K562 (cell line): ENCODE results near the gene CEP72. TPM values are rescaled to one million over a fixed set of nuclear protein-coding genes. Genes with fewer than 3 reads are reported as not detected.

Experiments
- ATAC-seq: fragments of 200-7000 bp; cut with Tn5 transposase; 3 replicates; pipeline ENCODE4 v1.9.1; 2020; ENCODE audit warnings: moderate library complexity
- BruUV-seq: library from RNA; stranded (reverse); fragments of 400-500 nt; replicated peaks from 2 replicates; lab custom pipeline; 2021; lab: Mats Ljungman, UMichigan
- CTCF ChIA-PET: fragments of 300-600 bp; formaldehyde crosslinking; extraction: SDS; loops from one replicate; lab custom pipeline; 2021; ENCODE audit warnings: low intra/inter-chr PET ratio; lab: Yijun Ruan, JAX
- POLR2A ChIA-PET: fragments of 300-600, 350-650 bp; sonication (Branson Sonifier 250); formaldehyde crosslinking; extraction: SDS; loops from one replicate; lab custom pipeline; 2021; ENCODE audit warnings: antibody characterized with exemption, inconsistent platforms; lab: Yijun Ruan, JAX
- DNase-seq, 4 experiments: peaks; one replicate each; pipeline versions ENCODE4 v3.0.0 to v3.0.0-alpha.2; 2011 to 2018; ENCODE audit warnings: low spot score in 3 of 4, mixed read lengths in 3 of 4; ENCODE audit errors: extremely low read depth in 1 of 4
- FAIRE-seq: peaks from 2 replicates; lab custom pipeline; 2011; peaks lifted over from hg19 to GRCh38; lab: Jason Lieb, UNC
- H2AFZ ChIP-seq: 2 replicates; pipeline ENCODE4 v1.6.0; 2011; ENCODE audit warnings: low read depth, low read length, control low read depth, inconsistent platforms
- H3K27ac ChIP-seq: fragments of 200-600 bp; 3 replicates; pipeline ENCODE4 v1.8.0; 2011; ENCODE audit warnings: low read depth, mild to moderate bottlenecking, control low read depth, inconsistent platforms, low read length, moderate library complexity, mixed read lengths; ENCODE audit errors: extremely low read depth
- H3K27me3 ChIP-seq, 2 experiments: fragments of 300-600 bp in 1 of 2; 2 replicates in 1 of 2; 3 replicates in 1 of 2; pipeline versions ENCODE4 v1.6.0 to v1.8.0; 2011; ENCODE audit warnings: inconsistent platforms in 2 of 2, low read length in 2 of 2, mild to moderate bottlenecking in 1 of 2, mixed read lengths in 1 of 2, moderate library complexity in 1 of 2; ENCODE audit not compliant: control insufficient read depth in 2 of 2, insufficient read depth in 2 of 2
- H3K36me3 ChIP-seq: fragments of 300-600 bp; 3 replicates; pipeline ENCODE4 v1.8.0; 2011; ENCODE audit warnings: mild to moderate bottlenecking, low read length, inconsistent platforms; ENCODE audit not compliant: control insufficient read depth, insufficient read depth
- H3K4me1 ChIP-seq, 2 experiments: fragments of 200-600 bp in 1 of 2; replicated peaks in 1 of 2; 2 replicates in 1 of 2; 3 replicates in 1 of 2; pipeline versions ENCODE4 v1.5.1 to v1.8.0; 2011; ENCODE audit warnings: inconsistent platforms in 2 of 2, low read length in 2 of 2, mild to moderate bottlenecking in 1 of 2, mixed read lengths in 1 of 2, moderate library complexity in 1 of 2; ENCODE audit not compliant: control insufficient read depth in 2 of 2, insufficient read depth in 2 of 2
- H3K4me2 ChIP-seq: 2 replicates; pipeline ENCODE4 v1.6.1; 2011; ENCODE audit warnings: low read length, control low read depth, inconsistent platforms, mixed read lengths; ENCODE audit not compliant: insufficient read depth
- H3K4me3 ChIP-seq: fragments of 200-600 bp; sonication (generic), shearing (Covaris generic); 2 replicates; pipeline ENCODE4 v1.5.1; 2016; ENCODE audit warnings: control low read depth, inconsistent platforms
- H3K79me2 ChIP-seq: fragments of 200-600 bp; 3 replicates; pipeline ENCODE4 v1.8.0; 2011; ENCODE audit warnings: low read length, inconsistent platforms; ENCODE audit not compliant: control insufficient read depth, insufficient read depth
- H3K9ac ChIP-seq, 2 experiments: 2 replicates each; pipeline versions ENCODE4 v1.6.0 to v1.6.1; 2011; ENCODE audit warnings: low read depth in 2 of 2, low read length in 2 of 2, control low read depth in 1 of 2, inconsistent platforms in 1 of 2, mild to moderate bottlenecking in 1 of 2, mixed read lengths in 1 of 2; ENCODE audit not compliant: insufficient read depth in 1 of 2
- H3K9me1 ChIP-seq: one replicate; pipeline ENCODE4 v1.6.0; 2011; ENCODE audit warnings: inconsistent platforms, mild to moderate bottlenecking, low read length, moderate library complexity; ENCODE audit not compliant: control insufficient read depth, insufficient read depth
- H3K9me3 ChIP-seq: replicated peaks from 2 replicates; pipeline ENCODE4 v1.5.1; 2011; ENCODE audit warnings: low read depth, low read length, inconsistent platforms; ENCODE audit not compliant: control insufficient read depth, insufficient read depth
- H4K20me1 ChIP-seq: replicated peaks from 2 replicates; pipeline ENCODE4 v1.6.1; 2011; ENCODE audit warnings: low read length, inconsistent platforms, mixed read lengths; ENCODE audit not compliant: control insufficient read depth, insufficient read depth
- ATF6 ChIP-seq: sonication (generic); formaldehyde crosslinking; IDR thresholded peaks from 2 replicates; pipeline ENCODE4 v1.4.0; 2020; ENCODE audit warnings: mild to moderate bottlenecking, missing genetic modification reagents
- JUNB ChIP-seq: fragments of 450-650 bp; formaldehyde crosslinking; conservative IDR thresholded peaks from 2 replicates; pipeline ENCODE4 v1.4.0; 2020; ENCODE audit warnings: mild to moderate bottlenecking
- LEF1 ChIP-seq: fragments of 450-650 bp; IDR thresholded peaks from 2 replicates; pipeline ENCODE4 v1.6.1; 2016; ENCODE audit warnings: mild to moderate bottlenecking
- MBD2 ChIP-seq: sonication (generic); IDR thresholded peaks from 2 replicates; pipeline ENCODE4 v1.6.1; 2016; ENCODE audit warnings: low read depth, borderline replicate concordance
- MEF2D ChIP-seq: conservative IDR thresholded peaks from 2 replicates; pipeline ENCODE4 v1.6.1; 2016; ENCODE audit warnings: low read depth, missing genetic modification characterization, missing compliant biosample characterization
- POLR2G ChIP-seq: fragments of 200-400 bp; formaldehyde crosslinking; IDR thresholded peaks from 2 replicates; pipeline ENCODE4 v1.6.1; 2017; ENCODE audit warnings: low read depth, mild to moderate bottlenecking, antibody characterized with exemption, low read length, moderate library complexity
- RBM22 ChIP-seq: fragments of 200-400 bp; formaldehyde crosslinking; IDR thresholded peaks from 2 replicates; pipeline ENCODE4 v1.6.1; 2018; ENCODE audit warnings: low read length, low read depth; ENCODE audit not compliant: poor library complexity, severe bottlenecking
- ZNF239 ChIP-seq: fragments of 250-450 bp; sonication (Bioruptor Pico); IDR thresholded peaks from 2 replicates; pipeline ENCODE4 v1.4.0; 2020; ENCODE audit warnings: mild to moderate bottlenecking
- ZNF717 ChIP-seq: fragments of 250-450 bp; sonication (Bioruptor Pico); IDR thresholded peaks from 2 replicates; pipeline ENCODE4 v1.5.0; 2021
- whole genome bisulfite sequencing: fragments of 100-300 bp; shearing (Covaris generic); methylation state at CpG from one replicate; pipeline ENCODE4 v1.1.6; 2016; ENCODE audit warnings: low coverage, mixed read lengths; ENCODE audit not compliant: insufficient coverage; ENCODE audit errors: missing lambda C conversion rate; 5-methylcytosine and 5-hydroxymethylcytosine counted together
- in situ Hi-C: fragments of 300-500 bp; cut with MboI; formaldehyde crosslinking; loops from 4 replicates; pipeline ENCODE4 v1.15.0; 2018; ENCODE audit warnings: inconsistent platforms, mixed read lengths
- intact Hi-C: fragments of 100-400 bp; cut with micrococcal nuclease; formaldehyde crosslinking; loops from 2 replicates; pipeline ENCODE4 v1.14.2; 2022
- polyA plus RNA-seq, 8 experiments: library from polyadenylated mRNA; depleted of rRNA in 4 of 8; stranded (reverse) in 5 of 8; unstranded in 3 of 8; fragments of >200 nt; fragmentation: Nextera tagmentation in 2 of 8; fragmentation: Illumina TruSeq in 1 of 8; extraction: Ambion mirVana in 2 of 8; extraction: Trizol in 1 of 8; gene quantifications; 2 replicates each; pipeline versions ENCODE4 v1.2.1 to v1.2.3, GENCODE V29; 2011 to 2014; ENCODE audit warnings: inconsistent platforms in 1 of 8, missing spikeins in 1 of 8
- total RNA-seq, 7 experiments: library from RNA; depleted of rRNA in 6 of 7; stranded (reverse); fragments of >200 nt in 6 of 7; fragmentation: Illumina TruSeq in 2 of 7; extraction: Trizol in 2 of 7; gene quantifications; 2 replicates each; pipeline versions ENCODE4 v1.2.1 to v1.2.3, GENCODE V29; 2011 to 2021; ENCODE audit warnings: low replicate concordance in 1 of 7

The CEP72 gene
- total and polyA plus RNA-seq, 9 of the 15 experiments (the other 6 are each of a cell fraction or from before 2014, with no cell fraction given) = 0.89 to 38.1 (median 14.2) TPM

- H3K9ac ChIP-seq = no peak overlapping the region
- TF ChIP-seq ZNF239 (no peak), LEF1 (no peak), MEF2D (tag) (no peak), RBM22 (peak; percentile 18), JUNB (no peak), POLR2G (peak; percentile 75), ZNF717 (CRISPR knock-in tag) (no peak), MBD2 (no peak), ATF6 (CRISPR knock-in tag) (no peak)
- TF ChIP-seq, all 486 proteins: peak for 2
- ATAC-seq = no peak
- intact Hi-C loops (loop anchor here (10.0 kb wide), 1 partner anchor 180 kb away; the partner anchor contains the start of gene ZDHHC11), in situ Hi-C loops (loop anchor here (5.0 kb wide), 2 partner anchors 97 to 232 kb away; no protein-coding TSS in a partner anchor)
- DNase-seq = no peak
- peaks cover 30% of the 10 kb centered on the region for H4K20me1 ChIP-seq
- no TSS peak for BruUV-seq
- POLR2A ChIA-PET = no interaction called here
- no peaks in the 10 kb centered on the region for H3K27me3 ChIP-seq
- H3K79me2 ChIP-seq = no peaks in the 10 kb centered on the region
- 28% methylated on average over 12 of the region's 20 CpGs for WGBS
- no peak overlapping the region for H3K4me3 ChIP-seq
- H3K27ac ChIP-seq = no peak overlapping the region
- no peak overlapping the region for H3K4me2 ChIP-seq
- no peak for FAIRE-seq
- no peaks in the 10 kb centered on the region for H3K9me3 ChIP-seq
- H2AFZ ChIP-seq = no peak overlapping the region
- CTCF ChIA-PET = no interaction called here
- no peaks in the 10 kb centered on the region for H3K9me1 ChIP-seq
- no peaks in the 10 kb centered on the region for H3K36me3 ChIP-seq
- peaks cover 4 to 60% of the 10 kb centered on the region in 2 experiments; a peak in 4 of 5 replicates for H3K4me1 ChIP-seq
Observed at GRCh38 chr5:675111-675870, 63.2 kb downstream of the CEP72 start.
